Measurements from ENCODE around the gene CHST11. TPM values are rescaled to one million over a fixed set of nuclear protein-coding genes. Genes with fewer than 3 reads are reported as not detected.

CHST11 gene
- total RNA-seq, 1 experiment from 2014 or later = 1.1 TPM

DNA sequence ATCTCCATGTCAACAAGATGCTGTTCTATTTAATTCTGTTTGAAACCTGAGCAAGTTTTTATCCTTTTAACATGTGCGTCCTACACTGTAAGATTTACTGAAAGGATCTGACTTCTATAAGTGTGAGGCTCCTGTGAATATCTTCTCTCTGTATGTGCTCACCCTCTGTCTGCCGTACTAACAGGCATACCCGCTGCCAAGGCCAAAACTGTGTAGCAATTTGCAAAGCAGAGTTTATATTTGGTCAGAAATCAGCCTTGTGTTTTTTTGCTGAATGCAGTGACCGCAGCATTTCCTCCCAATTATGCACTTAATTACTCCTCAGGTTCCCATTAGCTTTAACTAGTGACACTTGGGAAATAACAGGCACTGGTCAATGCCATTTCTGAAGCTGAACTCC is 12.3 kb downstream of the CHST11 start:
- no peaks in the 10 kb centered on the region for H3K9me3 ChIP-seq (ENCODE audit: low read depth, low read length, poor library complexity, severe bottlenecking)
- BruUV-seq (replicated peaks) = no TSS peak
- no peaks in the 10 kb centered on the region for H3K4me1 ChIP-seq (ENCODE audit: insufficient read depth, low read length, poor library complexity, severe bottlenecking)
- no peak overlapping the region for H3K4me3 ChIP-seq (ENCODE audit: low read depth, low read length, poor library complexity, severe bottlenecking)
- ChIA-PET CTCF (no interaction called here), POLR2A (ENCODE audit: low non-redundant PET) (no interaction called here)
- H3K27ac ChIP-seq (ENCODE audit: low read depth, low read length, poor library complexity, severe bottlenecking) = no peak overlapping the region
- peaks cover 10% of the 10 kb centered on the region for H3K27me3 ChIP-seq (replicated peaks; ENCODE audit: insufficient read depth, low read depth, low read length, poor library complexity)
- intact Hi-C loops (cut with micrococcal nuclease; ENCODE audit: unreplicated experiment) = no loop called here
- no peaks in the 10 kb centered on the region for H3K36me3 ChIP-seq (ENCODE audit: insufficient read depth, low read length, poor library complexity, severe bottlenecking)
- no peak for TF ChIP-seq EZH2 (IDR thresholded peaks at IDR 0.05; ENCODE audit: borderline replicate concordance, low read depth, low read length, poor library complexity, severe bottlenecking)
- TF ChIP-seq, protein P1, sequence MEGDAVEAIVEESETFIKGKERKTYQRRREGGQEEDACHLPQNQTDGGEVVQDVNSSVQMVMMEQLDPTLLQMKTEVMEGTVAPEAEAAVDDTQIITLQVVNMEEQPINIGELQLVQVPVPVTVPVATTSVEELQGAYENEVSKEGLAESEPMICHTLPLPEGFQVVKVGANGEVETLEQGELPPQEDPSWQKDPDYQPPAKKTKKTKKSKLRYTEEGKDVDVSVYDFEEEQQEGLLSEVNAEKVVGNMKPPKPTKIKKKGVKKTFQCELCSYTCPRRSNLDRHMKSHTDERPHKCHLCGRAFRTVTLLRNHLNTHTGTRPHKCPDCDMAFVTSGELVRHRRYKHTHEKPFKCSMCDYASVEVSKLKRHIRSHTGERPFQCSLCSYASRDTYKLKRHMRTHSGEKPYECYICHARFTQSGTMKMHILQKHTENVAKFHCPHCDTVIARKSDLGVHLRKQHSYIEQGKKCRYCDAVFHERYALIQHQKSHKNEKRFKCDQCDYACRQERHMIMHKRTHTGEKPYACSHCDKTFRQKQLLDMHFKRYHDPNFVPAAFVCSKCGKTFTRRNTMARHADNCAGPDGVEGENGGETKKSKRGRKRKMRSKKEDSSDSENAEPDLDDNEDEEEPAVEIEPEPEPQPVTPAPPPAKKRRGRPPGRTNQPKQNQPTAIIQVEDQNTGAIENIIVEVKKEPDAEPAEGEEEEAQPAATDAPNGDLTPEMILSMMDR (conservative IDR thresholded peaks at IDR 0.05; ENCODE audit: low read depth, low read length) = no peak
- no peak for DNase-seq (ENCODE audit: low spot score)

DNA sequence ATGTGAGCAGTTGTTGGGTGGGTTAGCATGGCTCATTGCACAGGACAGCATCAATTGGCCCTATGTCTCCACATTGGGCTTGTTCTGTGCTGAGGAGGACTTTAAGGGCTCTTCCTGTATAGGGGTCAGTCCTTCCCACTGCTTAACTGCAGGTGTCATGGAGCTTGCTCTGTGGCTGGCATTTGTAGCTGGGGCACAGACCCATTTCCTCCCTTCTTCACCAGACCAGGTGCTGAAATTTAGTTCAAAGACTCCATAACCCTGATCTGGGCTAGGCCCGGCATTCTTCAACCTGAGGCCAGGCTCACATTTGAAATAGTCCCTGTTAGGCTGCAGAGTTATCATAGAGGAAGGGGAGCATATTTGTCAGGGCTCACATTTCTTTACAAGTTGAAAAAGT is 12.8 kb downstream of the CHST11 start:
- no peak for TF ChIP-seq EZH2 (IDR thresholded peaks at IDR 0.05; ENCODE audit: borderline replicate concordance, low read depth, low read length, poor library complexity, severe bottlenecking)
- TF ChIP-seq, protein P1 (conservative IDR thresholded peaks at IDR 0.05; ENCODE audit: low read depth, low read length) = no peak
- Histone ChIP-seq H3K27ac (ENCODE audit: low read depth, low read length, poor library complexity, severe bottlenecking) (no peak overlapping the region), H3K27me3 (replicated peaks; ENCODE audit: insufficient read depth, low read depth, low read length, poor library complexity) (peaks cover 10% of the 10 kb centered on the region), H3K4me1 (ENCODE audit: insufficient read depth, low read length, poor library complexity, severe bottlenecking) (no peaks in the 10 kb centered on the region), H3K9me3 (ENCODE audit: low read depth, low read length, poor library complexity, severe bottlenecking) (no peaks in the 10 kb centered on the region), H3K36me3 (ENCODE audit: insufficient read depth, low read length, poor library complexity, severe bottlenecking) (no peaks in the 10 kb centered on the region), H3K4me3 (ENCODE audit: low read depth, low read length, poor library complexity, severe bottlenecking) (no peak overlapping the region)
- ChIA-PET POLR2A (ENCODE audit: low non-redundant PET) (no interaction called here), CTCF (no interaction called here)
- DNase-seq (ENCODE audit: low spot score) = no peak
- BruUV-seq (replicated peaks) = no TSS peak
- intact Hi-C loops (cut with micrococcal nuclease; ENCODE audit: unreplicated experiment) = no loop called here

DNA sequence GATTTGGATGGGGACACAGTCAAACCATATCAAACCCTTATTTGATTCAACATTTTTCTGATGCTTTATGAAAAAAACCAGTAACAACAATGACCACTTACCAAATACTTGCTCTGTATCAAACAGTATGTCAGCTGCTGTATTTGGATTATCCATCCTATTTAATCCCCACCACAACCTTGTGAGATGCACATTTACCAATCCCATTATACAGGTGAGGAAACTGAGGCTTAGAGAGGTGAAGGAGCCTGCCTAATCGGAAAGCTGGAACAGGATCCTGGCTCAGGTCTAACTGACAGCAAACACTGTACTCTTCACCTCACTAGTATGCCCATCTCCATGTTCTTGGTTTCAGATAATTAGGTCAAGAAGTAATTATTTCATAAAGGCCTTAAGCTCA is 13.8 kb downstream of the CHST11 start:
- intact Hi-C loops (cut with micrococcal nuclease; ENCODE audit: unreplicated experiment) = no loop called here
- Histone ChIP-seq H3K27ac (ENCODE audit: low read depth, low read length, poor library complexity, severe bottlenecking) (no peak overlapping the region), H3K36me3 (ENCODE audit: insufficient read depth, low read length, poor library complexity, severe bottlenecking) (no peaks in the 10 kb centered on the region), H3K4me1 (ENCODE audit: insufficient read depth, low read length, poor library complexity, severe bottlenecking) (no peaks in the 10 kb centered on the region), H3K27me3 (replicated peaks; ENCODE audit: insufficient read depth, low read depth, low read length, poor library complexity) (peaks cover 10% of the 10 kb centered on the region), H3K9me3 (ENCODE audit: low read depth, low read length, poor library complexity, severe bottlenecking) (no peaks in the 10 kb centered on the region), H3K4me3 (ENCODE audit: low read depth, low read length, poor library complexity, severe bottlenecking) (no peak overlapping the region)
- POLR2A ChIA-PET (ENCODE audit: low non-redundant PET) = no interaction called here
- CTCF ChIA-PET = no interaction called here
- TF ChIP-seq EZH2 (IDR thresholded peaks at IDR 0.05; ENCODE audit: borderline replicate concordance, low read depth, low read length, poor library complexity, severe bottlenecking) = no peak
- TF ChIP-seq, protein P1 (conservative IDR thresholded peaks at IDR 0.05; ENCODE audit: low read depth, low read length) = no peak
- no TSS peak for BruUV-seq (replicated peaks)
- DNase-seq (ENCODE audit: low spot score) = no peak

Measured in A673 (cell line).